Activated CD8-positive, alpha-beta memory T cell treated with anti-CD3 and anti-CD28 coated beads for 4 hours (primary cell): Measurements from ENCODE around the gene EEF1AKMT4.

Experiments used
- DNase-seq, 2 donors: peaks; one replicate each; pipeline ENCODE4 v3.0.0-alpha.2; 2020; ENCODE audit warnings: low read depth in 2 of 2

Gene EEF1AKMT4

GRCh38 chr3:184235381-184236032 is 14.0 kb upstream of the EEF1AKMT4 start:
- no peak for DNase-seq

- DNase-seq: no peak
These were observed 13.4 kb upstream of the EEF1AKMT4 start for GRCh38 chr3:184236033-184236410.

- no peak for DNase-seq
These were observed 12.8 kb upstream of the EEF1AKMT4 start for GRCh38 chr3:184236636-184237035.

- DNase-seq: no peak
These were observed 12.3 kb upstream of the EEF1AKMT4 start for GRCh38 chr3:184237211-184237610.

GRCh38 chr3:184237807-184238206 is 11.7 kb upstream of the EEF1AKMT4 start:
- DNase-seq: no peak

- DNase-seq: no peak
These were observed 11.1 kb upstream of the EEF1AKMT4 start for GRCh38 chr3:184238246-184238818.

- no peak for DNase-seq
These were observed 10.3 kb upstream of the EEF1AKMT4 start for GRCh38 chr3:184239221-184239620.

GRCh38 chr3:184239708-184240107 is 9.8 kb upstream of the EEF1AKMT4 start:
- no peak for DNase-seq

GRCh38 chr3:184240384-184241140 is 8.9 kb upstream of the EEF1AKMT4 start:
- DNase-seq: no peak

GRCh38 chr3:184241141-184241446 is 8.4 kb upstream of the EEF1AKMT4 start:
- DNase-seq: no peak

- DNase-seq: no peak
These were observed 7.8 kb upstream of the EEF1AKMT4 start for GRCh38 chr3:184241447-184242296.

GRCh38 chr3:184242297-184242685 is 7.2 kb upstream of the EEF1AKMT4 start:
- no peak for DNase-seq

GRCh38 chr3:184248454-184249411 is 739 bp upstream of the EEF1AKMT4 start, which contains the start of gene ALG3:
Gene ALG3 (minus strand): TSS chr3:184248962. CDS start chr3:184248940, 22 bp downstream.
- peak; percentile 73 to 77 for DNase-seq

- DNase-seq: peak; percentile 81 to 87
These were observed 826 bp downstream of the EEF1AKMT4 start for GRCh38 chr3:184250167-184250828.

- DNase-seq: no peak
These were observed 6.0 kb downstream of the EEF1AKMT4 start for GRCh38 chr3:184255291-184256039.

- no peak for DNase-seq
These were observed 7.8 kb downstream of the EEF1AKMT4 start for GRCh38 chr3:184257083-184257915.

GRCh38 chr3:184258926-184259325 is 9.5 kb downstream of the EEF1AKMT4 start:
- DNase-seq: no peak

- no peak for DNase-seq
These were observed 10.0 kb downstream of the EEF1AKMT4 start for GRCh38 chr3:184259396-184259877.
